NCI-H345 (cell line): Measurements from ENCODE around the gene SOCS4.
"Not testable (repeated sequence)": the region's sequence is repeated elsewhere in the genome, so short reads cannot be mapped to it uniquely, and the experiment has no call there.

Experiments
- DNase-seq: peaks from one replicate; lab custom pipeline; 2025; lab: John Stamatoyannopoulos, UW

The SOCS4 gene, protein sequence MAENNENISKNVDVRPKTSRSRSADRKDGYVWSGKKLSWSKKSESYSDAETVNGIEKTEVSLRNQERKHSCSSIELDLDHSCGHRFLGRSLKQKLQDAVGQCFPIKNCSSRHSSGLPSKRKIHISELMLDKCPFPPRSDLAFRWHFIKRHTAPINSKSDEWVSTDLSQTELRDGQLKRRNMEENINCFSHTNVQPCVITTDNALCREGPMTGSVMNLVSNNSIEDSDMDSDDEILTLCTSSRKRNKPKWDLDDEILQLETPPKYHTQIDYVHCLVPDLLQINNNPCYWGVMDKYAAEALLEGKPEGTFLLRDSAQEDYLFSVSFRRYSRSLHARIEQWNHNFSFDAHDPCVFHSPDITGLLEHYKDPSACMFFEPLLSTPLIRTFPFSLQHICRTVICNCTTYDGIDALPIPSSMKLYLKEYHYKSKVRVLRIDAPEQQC

DNA sequence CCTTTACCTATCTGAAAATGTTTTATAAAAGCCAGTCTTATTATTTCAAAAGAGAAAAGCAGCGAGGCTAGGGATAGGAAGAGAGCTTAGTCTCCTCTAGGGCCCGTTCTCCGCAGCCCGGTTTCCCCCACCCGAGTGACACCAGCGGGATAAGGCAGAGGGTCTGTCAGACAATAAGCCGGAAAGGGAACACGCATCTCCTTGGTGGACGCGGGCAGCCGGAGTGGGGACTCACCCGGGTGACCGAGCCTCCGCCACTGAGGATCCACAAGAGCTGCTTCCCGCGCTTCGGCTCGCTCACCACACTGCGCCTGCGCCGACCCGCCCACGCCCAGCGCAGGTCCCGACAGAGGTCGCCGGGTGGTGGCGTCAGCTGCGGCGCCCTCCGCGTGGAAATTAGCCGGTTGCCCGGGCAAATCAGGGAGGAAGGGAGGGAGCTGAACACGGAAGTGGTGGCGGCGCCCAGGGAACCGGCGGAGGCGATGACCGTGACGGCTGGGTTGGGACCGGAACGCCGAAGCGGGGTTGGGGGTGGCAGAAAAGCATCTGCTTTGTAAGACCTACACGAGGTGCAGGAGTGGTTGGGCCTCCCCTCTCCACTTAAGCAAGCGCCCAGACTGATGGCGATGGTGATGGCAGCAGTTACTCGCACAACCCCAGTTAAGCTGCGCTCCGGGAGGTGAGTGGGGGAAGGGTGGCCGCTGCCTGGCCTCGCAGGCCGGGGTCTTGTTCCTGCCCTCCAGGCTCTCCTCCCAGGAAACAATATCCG lies at the start of gene SOCS4, which contains the start of gene WDHD1:
TSS of gene SOCS4 (plus strand) at position 444 of the 769 bp plus-strand sequence. CDS start 15,806 bp downstream, outside the sequence.
TSS of gene WDHD1 (minus strand) at position 307 of the 769 bp plus-strand sequence. CDS start 312 bp downstream, outside the sequence.
- peak; percentile 93 for DNase-seq

DNA sequence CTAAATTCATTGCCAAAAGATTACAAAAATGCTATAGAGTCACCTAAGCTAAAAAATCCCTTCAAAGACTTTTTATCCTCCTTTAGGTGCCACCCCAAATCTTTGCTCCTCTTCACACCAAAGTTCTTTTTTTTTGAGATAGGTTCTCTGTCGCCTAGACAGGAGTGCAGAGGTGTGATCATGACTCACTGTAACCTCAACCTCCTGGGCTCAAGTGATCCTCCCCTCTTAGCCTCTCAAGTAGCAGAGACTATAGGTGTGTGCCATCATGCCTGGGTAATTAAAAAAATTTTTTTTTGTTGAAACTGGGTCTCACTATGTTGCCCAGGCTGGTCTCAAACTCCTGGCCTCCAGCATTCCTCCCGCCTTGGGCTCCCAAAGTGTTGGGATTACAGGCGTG lies 48.0 kb upstream of the SOCS4 start:
- no peak for DNase-seq

DNA sequence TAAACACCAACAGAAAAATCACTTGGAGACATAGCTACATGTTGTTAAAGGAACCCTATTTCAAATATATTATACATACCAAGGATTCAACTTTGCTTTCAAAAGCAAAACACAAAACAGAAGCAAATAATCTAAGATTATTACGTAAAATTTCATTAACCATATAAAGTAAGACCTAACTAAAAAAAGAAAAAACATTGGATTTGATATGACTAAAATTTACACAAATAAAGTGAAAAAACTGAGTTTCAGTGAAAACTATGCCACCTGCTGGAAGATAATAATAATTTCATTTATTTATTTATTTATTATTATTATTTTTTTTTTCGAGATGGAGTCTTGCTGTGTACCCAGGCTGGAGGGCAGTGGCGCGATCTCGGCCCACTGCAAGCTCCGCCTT lies 45.3 kb upstream of the SOCS4 start:
- no peak for DNase-seq

DNA sequence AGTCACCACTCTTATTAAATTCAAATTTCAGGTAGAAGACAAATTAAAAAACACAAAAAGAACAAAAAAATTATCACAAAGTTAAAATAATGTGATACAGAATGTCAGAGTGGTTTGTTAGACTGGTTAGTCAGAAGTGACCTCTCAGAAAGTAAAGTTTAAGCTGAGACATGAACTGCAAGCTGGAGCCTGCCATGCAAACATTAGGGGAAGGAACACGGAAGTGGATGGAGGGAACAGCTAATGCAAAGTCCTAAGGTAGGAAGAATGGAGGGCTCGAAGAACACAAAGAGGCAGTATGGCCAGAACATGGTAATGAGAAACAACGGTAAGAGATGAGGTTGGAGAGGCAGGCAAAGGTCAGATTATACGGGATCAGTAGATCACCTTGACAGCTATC lies 41.9 kb upstream of the SOCS4 start:
- DNase-seq, result no peak

DNA sequence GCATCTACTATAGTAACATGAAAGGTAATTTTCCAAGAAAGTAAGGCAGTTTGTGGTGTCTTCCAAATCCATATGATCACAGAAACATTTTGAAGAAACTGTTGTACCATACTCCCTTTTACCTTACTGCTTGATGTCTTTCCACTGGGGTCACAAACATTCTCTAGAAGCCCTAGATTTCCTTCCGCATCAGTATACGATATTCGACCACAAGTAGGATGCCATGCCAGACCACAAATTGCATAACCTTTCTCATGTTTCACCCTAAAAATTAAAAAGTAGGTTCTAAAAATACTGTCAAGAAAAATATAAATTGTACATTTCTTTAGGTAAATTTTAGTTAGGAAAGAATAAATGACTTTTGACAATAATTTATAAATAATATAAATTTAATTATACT lies 26.7 kb upstream of the SOCS4 start:
- DNase-seq, result no peak

DNA sequence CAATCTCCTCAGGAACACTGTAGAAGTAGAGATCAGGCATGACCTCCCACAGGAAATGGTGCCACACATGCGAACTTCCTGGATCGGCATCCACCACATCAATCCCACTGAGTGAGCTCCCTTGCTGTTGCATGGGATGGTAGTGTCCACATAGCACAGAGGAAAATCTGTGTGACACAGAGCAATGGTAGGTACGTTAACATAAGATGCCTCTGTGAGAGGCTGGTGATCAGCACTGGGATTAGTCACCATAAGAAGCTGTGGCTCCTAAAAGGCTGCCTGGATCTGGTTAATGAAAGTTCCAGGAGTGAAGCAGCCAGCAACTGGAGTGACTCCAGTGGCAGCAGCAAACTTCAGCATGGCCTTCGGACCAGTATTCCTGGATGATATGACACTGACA lies 22.0 kb upstream of the SOCS4 start:
- DNase-seq, result no peak

DNA sequence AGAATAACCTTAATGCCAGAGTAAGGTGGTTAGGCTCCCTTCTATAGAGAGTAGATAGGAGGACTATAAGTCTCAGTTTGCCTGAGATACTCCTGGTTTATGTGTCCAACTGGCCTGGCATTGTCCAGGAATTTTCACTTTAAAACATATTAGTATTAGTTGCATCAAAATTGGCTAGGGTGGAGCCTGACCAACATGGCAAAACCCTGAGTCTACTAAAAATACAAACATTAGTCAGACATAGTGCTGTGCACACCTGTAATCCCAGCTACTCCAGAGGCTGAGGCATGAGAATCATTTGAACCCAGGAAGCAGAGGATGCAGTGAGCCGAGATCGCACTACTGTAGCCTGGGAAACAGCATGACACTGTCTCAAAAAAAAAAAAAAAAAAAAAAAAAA lies 12.0 kb upstream of the SOCS4 start:
- DNase-seq, result no peak

DNA sequence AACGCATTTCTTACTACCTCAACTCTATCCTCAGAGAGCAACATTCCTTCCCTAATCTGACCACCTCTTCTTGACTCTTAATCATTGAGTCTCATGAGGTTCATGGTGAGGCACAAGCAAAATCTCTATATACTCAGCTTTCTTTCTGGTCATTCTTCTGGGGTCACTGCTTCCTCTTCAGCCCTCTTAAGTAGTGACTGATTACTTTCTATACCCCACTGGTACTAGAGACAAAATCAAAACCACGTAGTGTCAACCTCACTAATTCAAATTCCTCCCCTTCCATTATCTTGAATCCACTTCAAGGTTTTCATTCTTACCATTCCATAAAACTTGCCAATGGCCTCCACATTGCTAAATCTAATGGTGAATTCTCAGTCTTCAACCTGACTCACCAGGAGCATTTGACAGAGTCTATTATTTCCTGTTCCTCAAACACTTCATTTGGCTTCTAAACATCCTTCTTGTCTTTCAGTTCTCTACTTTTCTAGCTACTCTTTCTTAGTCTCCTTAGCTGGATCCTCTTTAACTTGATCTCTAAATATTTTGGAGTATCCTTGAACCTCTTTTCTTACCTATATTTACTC lies 7.0 kb upstream of the SOCS4 start:
- DNase-seq, result no peak

DNA sequence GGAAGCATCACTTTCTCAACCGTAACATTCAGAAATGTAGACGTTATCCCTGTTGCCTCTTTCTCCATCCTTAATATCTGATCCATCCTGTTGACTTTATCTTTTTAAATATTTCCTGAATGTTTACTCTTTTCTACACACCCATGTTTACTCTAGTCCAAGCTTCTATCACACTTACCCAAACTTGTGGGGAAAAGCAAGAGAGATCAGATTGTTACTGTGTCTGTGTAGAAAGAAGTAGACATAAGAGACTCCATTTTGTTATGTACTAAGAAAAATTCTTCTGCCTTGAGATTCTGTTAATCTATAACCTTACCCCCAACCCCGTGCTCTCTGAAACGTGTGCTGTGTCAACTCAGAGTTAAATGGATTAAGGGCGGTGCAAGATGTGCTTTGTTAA lies 2.7 kb upstream of the SOCS4 start:
- DNase-seq, result not testable (repeated sequence)

DNA sequence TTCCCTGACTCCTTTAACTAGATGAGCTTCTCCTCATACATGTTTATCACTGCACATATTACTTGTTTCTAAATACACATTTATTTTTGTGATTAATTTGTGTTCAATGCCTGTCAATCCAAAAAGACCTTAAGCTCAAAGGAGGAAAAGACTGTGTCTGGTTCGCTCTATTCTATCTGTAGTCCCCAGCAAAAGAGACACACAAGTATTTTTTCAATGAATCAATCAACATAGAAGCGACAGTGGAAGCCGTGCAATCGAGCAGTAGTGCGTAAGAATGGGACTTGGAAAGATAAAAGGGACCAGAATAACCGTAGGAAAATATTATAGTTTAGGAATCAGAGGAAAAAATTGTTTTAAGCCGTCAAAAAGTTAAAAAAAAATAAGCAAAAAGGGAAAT lies 1.1 kb upstream of the SOCS4 start:
- DNase-seq, result no peak

DNA sequence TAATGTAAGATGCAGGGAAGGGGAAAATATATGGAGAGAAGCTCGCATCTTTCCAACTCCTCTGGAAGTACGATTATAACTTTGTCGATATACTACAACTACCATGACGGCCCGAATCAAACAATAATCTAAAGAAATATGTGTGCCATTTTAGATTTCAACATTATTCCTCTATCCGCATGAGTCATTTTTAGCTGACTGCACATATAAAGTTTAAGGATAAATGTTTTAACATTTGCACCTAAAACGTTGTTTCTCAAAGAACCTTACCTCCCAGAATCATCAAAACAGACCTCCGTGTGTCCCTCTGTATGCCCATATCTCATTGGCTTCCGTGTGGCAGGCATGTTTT lies 619 bp upstream of the SOCS4 start:
- no peak for DNase-seq

DNA sequence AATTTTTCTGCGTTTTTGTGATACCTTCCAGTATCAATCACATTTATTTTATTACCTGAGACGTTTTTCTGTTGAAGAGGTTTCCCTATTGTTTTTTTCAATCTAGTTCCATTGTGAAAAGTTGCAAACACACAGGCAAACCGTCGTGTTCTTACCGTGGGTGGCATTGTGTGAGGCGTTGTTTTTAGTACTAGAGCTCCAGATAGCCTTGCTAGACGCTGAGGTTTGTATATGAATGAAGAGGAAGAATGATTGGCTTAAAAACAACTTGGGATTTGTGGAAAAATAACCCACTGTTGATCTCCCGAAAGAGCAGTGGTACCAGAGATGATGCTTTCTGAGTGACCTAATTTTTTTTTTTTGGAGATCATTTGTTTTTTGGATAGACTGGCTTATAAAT lies 1.0 kb downstream of the SOCS4 start:
- DNase-seq, result no peak

DNA sequence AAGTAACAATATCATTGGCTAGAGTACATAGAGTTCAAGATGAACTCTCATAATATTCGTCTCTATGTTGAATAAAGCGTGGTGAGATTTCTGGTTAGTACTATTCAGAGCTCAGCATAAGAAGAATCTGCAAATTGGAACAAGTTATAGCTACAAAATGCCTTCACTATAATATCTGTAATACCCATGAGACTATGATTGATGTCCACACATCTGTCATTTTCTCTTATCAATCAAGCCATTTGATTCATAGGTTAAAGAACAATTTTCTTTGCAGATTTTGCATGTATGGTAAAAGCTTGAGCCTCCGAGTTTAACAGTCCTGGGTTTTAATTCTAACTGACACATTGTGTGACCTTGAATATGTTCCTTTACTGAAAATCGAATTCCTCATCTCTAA lies 1.4 kb downstream of the SOCS4 start:
- no peak for DNase-seq

DNA sequence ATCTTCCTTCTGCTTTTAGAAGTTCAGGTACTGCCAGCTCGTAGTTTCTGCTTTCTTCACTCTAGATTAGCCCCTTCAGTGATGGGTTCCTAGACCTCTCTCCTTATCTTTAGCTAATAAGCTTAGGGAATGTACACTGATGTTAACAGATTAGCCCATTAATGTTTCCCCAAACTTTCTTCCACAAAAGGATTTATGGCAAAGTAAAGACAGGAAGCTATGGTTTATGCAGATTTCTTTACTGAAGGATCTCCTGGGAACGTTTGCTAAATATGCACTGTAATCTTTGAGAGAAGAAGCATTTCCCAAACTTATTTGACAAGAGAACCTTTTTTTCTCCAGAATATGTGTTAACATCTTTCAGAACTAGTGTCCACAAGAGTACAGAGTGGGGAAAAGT lies 4.2 kb downstream of the SOCS4 start:
- no peak for DNase-seq

DNA sequence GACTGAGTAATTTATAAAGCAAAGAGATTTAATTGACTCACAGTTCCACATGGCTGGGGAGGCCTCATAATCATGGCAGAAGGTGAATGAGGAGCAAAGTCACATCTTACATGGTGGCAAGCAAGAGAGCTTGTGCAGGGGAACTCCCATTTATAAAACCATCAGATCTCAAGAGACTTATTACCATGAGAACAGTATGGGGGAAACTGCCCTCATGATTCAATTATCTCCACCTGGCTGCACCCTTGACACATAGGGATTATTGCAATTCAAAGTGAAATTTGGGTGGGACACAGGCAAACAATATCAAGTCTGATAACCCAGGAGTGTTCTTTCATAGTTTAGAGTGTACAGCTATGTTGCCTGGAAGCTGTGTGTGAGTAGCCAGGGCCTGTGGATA lies 11.0 kb downstream of the SOCS4 start:
- DNase-seq, result not testable (repeated sequence)

DNA sequence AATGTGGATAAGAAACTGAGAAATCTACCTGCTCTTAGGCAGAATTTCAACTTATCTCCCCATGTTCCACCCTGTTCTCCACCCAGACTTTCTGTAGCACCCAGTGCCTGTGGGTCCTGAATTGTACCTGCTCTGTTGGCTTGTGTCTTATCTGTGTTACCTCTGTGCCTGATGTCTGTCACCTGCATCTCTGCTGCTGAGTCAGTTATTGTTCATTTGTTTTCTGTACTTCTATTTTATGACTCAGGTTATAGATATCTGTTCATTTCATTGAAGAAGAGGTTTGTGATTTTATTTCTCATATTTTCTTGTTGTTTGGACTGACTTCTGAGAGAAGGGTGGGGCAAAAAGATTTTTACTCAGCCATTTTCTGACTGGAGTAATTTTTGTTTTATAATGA lies 11.7 kb downstream of the SOCS4 start:
- no peak for DNase-seq

DNA sequence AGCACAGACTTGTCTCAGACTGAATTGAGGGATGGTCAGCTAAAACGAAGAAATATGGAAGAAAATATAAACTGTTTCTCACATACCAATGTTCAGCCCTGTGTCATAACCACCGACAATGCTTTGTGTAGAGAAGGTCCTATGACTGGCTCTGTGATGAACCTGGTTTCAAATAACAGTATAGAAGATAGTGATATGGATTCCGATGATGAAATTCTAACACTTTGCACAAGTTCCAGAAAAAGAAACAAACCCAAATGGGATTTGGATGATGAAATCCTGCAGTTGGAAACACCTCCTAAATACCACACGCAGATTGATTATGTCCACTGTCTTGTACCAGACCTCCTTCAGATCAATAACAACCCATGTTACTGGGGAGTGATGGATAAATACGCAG lies 16.5 kb downstream of the SOCS4 start:
- no peak for DNase-seq

DNA sequence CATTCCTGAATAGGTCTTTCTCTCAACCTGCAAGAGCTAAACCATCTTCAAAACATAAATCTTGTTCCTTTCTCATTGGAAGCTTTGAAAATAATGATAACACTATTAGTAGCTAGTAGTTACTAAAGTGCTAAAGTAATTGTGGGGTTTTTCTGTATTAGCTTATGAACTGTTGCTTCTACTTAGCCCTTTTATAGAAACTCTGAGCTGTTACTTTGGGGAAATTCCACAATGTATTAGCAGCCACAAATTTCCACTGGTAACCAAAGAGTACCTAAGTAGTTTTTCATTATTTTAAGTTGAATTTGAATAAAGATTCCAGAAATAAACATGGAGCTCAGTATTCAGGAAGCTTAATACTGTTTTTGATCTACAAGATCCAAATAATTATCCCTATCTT lies 18.1 kb downstream of the SOCS4 start:
- no peak for DNase-seq

DNA sequence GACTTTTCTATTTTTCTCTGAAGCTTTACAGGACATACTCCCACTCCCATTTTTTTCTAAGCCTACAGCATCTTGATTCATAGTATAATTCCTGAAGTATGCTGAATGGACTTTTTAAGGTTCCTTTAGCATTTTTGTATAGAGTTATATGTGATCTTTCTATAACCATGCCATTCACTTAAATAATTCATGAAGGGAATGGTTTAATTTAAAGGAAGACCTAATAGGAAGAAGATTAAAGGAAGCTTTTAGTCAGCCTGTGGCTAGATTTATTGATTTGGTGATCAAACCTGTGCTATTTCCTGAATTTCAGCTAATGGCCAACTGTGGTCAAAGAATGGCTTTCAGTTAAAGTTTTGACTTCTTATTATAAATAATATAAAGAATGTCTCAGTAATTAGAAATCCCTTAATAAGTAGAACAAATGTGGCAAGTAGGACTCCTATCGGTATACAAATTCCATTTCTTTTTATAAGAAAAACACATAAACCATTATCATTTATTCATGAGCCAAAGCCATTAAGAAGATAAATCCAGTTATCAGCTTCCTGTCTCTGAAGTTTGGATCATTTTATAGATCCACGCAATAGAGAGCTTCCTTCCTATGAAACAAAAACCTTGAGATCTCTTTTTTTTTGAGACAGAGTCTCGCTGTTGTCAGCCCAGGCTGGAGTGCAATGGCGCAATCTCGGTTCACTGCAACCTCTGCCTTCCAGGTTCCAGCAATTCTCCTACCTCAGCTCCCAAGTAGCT lies 20.4 kb downstream of the SOCS4 start:
- DNase-seq, result no peak

DNA sequence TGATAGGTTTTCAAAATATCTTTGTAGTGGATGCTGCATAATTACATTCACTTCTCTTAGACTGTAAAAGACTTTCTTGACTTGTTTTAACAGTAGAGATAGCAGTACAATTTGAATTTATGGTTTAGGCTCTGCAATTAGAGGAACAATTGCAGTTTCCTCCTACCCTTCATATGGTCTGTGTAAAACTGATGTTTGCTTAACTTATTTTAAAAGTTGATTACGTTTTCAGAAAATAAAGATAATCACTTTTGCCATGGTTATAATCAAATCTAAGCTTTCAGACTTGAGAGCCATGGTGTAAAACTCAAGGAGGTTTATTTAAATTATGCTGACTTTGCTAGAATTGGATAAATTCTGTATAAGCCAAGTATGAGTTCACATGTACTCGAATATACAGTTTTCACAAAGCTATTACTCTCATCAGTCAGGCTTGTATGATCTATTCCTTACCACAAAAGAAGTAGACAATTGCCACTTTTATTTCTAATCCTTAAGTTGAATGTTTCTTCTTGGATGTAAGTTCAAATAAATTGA lies 21.9 kb downstream of the SOCS4 start:
- DNase-seq, result no peak

DNA sequence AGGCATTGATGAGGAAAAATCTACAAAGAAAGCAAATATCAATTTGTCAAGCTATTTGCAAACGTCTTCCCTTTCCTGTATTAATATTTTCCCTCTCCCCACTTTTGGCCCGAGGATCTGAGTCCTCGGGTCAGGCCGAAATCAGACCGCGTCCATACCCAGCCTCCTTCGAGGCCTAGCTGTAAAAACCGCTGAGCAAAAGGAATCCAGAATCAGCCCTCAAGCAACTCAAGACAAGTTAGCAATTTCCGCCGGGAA lies 24.1 kb downstream of the SOCS4 start:
- DNase-seq, result no peak
